NCI-H748 (cell line): ENCODE data around the gene PACSIN1.

Experiments
- DNase-seq: peaks from one replicate; lab custom pipeline; 2025; ENCODE audit not compliant: unreplicated experiment; lab: John Stamatoyannopoulos, UW

Gene PACSIN1

GRCh38 chr6:34514112-34514511 lies 48.2 kb downstream of the PACSIN1 start:
- no peak for DNase-seq

GRCh38 chr6:34514593-34515472 lies 49.0 kb downstream of the PACSIN1 start:
- DNase-seq: peak; percentile 58

- DNase-seq: no peak
These were observed 49.9 kb downstream of the PACSIN1 start for GRCh38 chr6:34515473-34516387.

- no peak for DNase-seq
These were observed 50.8 kb downstream of the PACSIN1 start for GRCh38 chr6:34516391-34517324.

GRCh38 chr6:34517461-34517881 lies 51.6 kb downstream of the PACSIN1 start:
- DNase-seq: no peak

GRCh38 chr6:34517966-34518365 lies 52.1 kb downstream of the PACSIN1 start:
- no peak for DNase-seq

GRCh38 chr6:34518669-34519365 lies 52.9 kb downstream of the PACSIN1 start:
- DNase-seq: no peak

GRCh38 chr6:34519971-34520644 lies 54.2 kb downstream of the PACSIN1 start:
- no peak for DNase-seq

GRCh38 chr6:34520645-34521462 lies 55.0 kb downstream of the PACSIN1 start:
- no peak for DNase-seq

GRCh38 chr6:34521463-34522285 lies 55.8 kb downstream of the PACSIN1 start:
- no peak for DNase-seq

- DNase-seq: no peak
These were observed 56.9 kb downstream of the PACSIN1 start for GRCh38 chr6:34522761-34523160.

- DNase-seq: no peak
These were observed 57.7 kb downstream of the PACSIN1 start for GRCh38 chr6:34523441-34524206.

GRCh38 chr6:34524499-34524898 lies 58.6 kb downstream of the PACSIN1 start:
- DNase-seq: no peak

- DNase-seq: no peak
These were observed 59.1 kb downstream of the PACSIN1 start for GRCh38 chr6:34524971-34525370.

- DNase-seq: no peak
These were observed 59.7 kb downstream of the PACSIN1 start for GRCh38 chr6:34525431-34526175.

GRCh38 chr6:34526241-34526972 lies 60.5 kb downstream of the PACSIN1 start:
- no peak for DNase-seq
